HCT116 (cell line): ENCODE data around the gene EZH2. TPM values are rescaled to one million over a fixed set of nuclear protein-coding genes. Genes with fewer than 3 reads are reported as not detected.

ENCODE experiments used
- ATAC-seq: fragments of 200-7000 bp; cut with Tn5 transposase; 2 replicates; pipeline ENCODE4 v1.9.1; 2020; ENCODE audit warnings: mild to moderate bottlenecking, moderate library complexity
- BruUV-seq: library from RNA; stranded (reverse); fragments of 400-500 nt; replicated peaks from 2 replicates; lab custom pipeline; 2021; lab: Mats Ljungman, UMichigan
- CTCF ChIA-PET: fragments of 300-600 bp; sonication (Branson Sonifier 250); formaldehyde crosslinking; loops from one replicate; lab custom pipeline; 2021; ENCODE audit warnings: antibody characterized with exemption; lab: Charles Lee
- POLR2A ChIA-PET: fragments of 300-600, 350-600 bp; sonication (Branson Sonifier 250); formaldehyde crosslinking; loops from one replicate; lab custom pipeline; 2021; ENCODE audit warnings: antibody characterized with exemption; lab: Charles Lee
- RAD21 ChIA-PET, 2 experiments: fragments of 300-600 bp; sonication (Branson Sonifier 250); formaldehyde crosslinking; loops; one replicate each; lab custom pipeline; 2023; ENCODE audit warnings: low total read pairs in 2 of 2; ENCODE audit not compliant: uncharacterized antibody in 2 of 2, unreplicated experiment in 2 of 2, low non-redundant PET in 1 of 2; lab: Charles Lee
- DNase-seq: peaks from one replicate; pipeline ENCODE4 v3.0.0-alpha.2; 2010; ENCODE audit warnings: low read depth, low spot score
- H2AFZ ChIP-seq: fragments of 200-600 bp; shearing (Covaris generic), sonication (generic); 2 replicates; pipeline ENCODE4 v1.6.1; 2017; ENCODE audit warnings: low read depth, mixed run types, mixed read lengths, antibody characterized with exemption, low read length; ENCODE audit not compliant: poor library complexity, severe bottlenecking
- H3K27ac ChIP-seq: 2 replicates; pipeline ENCODE4 v1.5.1; 2012; ENCODE audit warnings: low read depth, low read length
- H3K27me3 ChIP-seq: fragments of 200-600 bp; sonication (generic); 2 replicates; pipeline ENCODE4 v1.6.1; 2016; ENCODE audit warnings: mixed run types, low read length, mixed read lengths; ENCODE audit not compliant: insufficient read depth
- H3K36me3 ChIP-seq, 2 experiments: fragments of 200-500 bp in 1 of 2; fragments of 200-600 bp in 1 of 2; sonication (Bioruptor generic) in 1 of 2; sonication (generic) in 1 of 2; 2 replicates each; pipeline versions ENCODE4 v1.5.1 to v1.6.1; 2014 to 2016; ENCODE audit warnings: low read length in 2 of 2, inconsistent platforms in 1 of 2, mixed read lengths in 1 of 2, mixed run types in 1 of 2; ENCODE audit not compliant: insufficient read depth in 2 of 2, control insufficient read depth in 1 of 2
- H3K4me1 ChIP-seq, 2 experiments: fragments of 200-600 bp in 1 of 2; sonication (generic) in 1 of 2; 2 replicates each; pipeline versions ENCODE4 v1.5.1 to v1.6.1; 2012 to 2017; ENCODE audit warnings: low read length in 2 of 2, inconsistent platforms in 1 of 2, mild to moderate bottlenecking in 1 of 2, mixed read lengths in 1 of 2, mixed run types in 1 of 2, moderate library complexity in 1 of 2; ENCODE audit not compliant: insufficient read depth in 2 of 2, control insufficient read depth in 1 of 2
- H3K4me2 ChIP-seq: fragments of 200-600 bp; sonication (generic); 2 replicates; pipeline ENCODE4 v1.6.1; 2017; ENCODE audit warnings: mixed run types, low read length, mixed read lengths
- H3K4me3 ChIP-seq, 2 experiments: fragments of 200-600 bp in 1 of 2; sonication (generic) in 1 of 2; replicated peaks in 1 of 2; 2 replicates each; pipeline ENCODE4 v1.5.1; 2011 to 2016; ENCODE audit warnings: low read length in 2 of 2, control low read depth in 1 of 2, low read depth in 1 of 2, mild to moderate bottlenecking in 1 of 2, mixed read lengths in 1 of 2, mixed run types in 1 of 2
- H3K79me2 ChIP-seq: fragments of 200-600 bp; sonication (generic); 2 replicates; pipeline ENCODE4 v1.6.1; 2017; ENCODE audit warnings: mild to moderate bottlenecking, mixed run types, low read length, moderate library complexity, mixed read lengths; ENCODE audit not compliant: insufficient read depth
- H3K9ac ChIP-seq: fragments of 200-600 bp; sonication (generic); 2 replicates; pipeline ENCODE4 v1.6.1; 2016; ENCODE audit warnings: low read length, mixed read lengths
- H3K9me2 ChIP-seq: fragments of 200-600 bp; sonication (generic), shearing (Covaris generic); 2 replicates; pipeline ENCODE4 v1.6.1; 2017; ENCODE audit warnings: mixed run types, mild to moderate bottlenecking, moderate library complexity; ENCODE audit not compliant: insufficient read depth
- H3K9me3 ChIP-seq, 2 experiments: fragments of 200-500 bp in 1 of 2; fragments of 200-600 bp in 1 of 2; sonication (Bioruptor generic) in 1 of 2; sonication (generic) in 1 of 2; 2 replicates each; pipeline ENCODE4 v1.6.1; 2014 to 2017; ENCODE audit warnings: low read length in 2 of 2, mixed read lengths in 2 of 2, inconsistent platforms in 1 of 2, low read depth in 1 of 2, mild to moderate bottlenecking in 1 of 2, mixed run types in 1 of 2, moderate library complexity in 1 of 2; ENCODE audit not compliant: control insufficient read depth in 1 of 2, insufficient read depth in 1 of 2
- H4K20me1 ChIP-seq: fragments of 200-600 bp; sonication (generic), shearing (Covaris generic); 2 replicates; pipeline ENCODE4 v1.6.1; 2017; ENCODE audit warnings: mixed run types, mild to moderate bottlenecking, moderate library complexity; ENCODE audit not compliant: insufficient read depth
- ATF3 ChIP-seq: IDR thresholded peaks from 2 replicates; pipeline ENCODE4 v1.6.1; 2012
- CEBPB ChIP-seq: IDR thresholded peaks from 2 replicates; pipeline ENCODE4 v1.6.1; 2012; ENCODE audit warnings: low read depth
- EZH2 ChIP-seq: fragments of 200-600 bp; sonication (generic); IDR thresholded peaks from 2 replicates; pipeline ENCODE4 v1.6.1; 2017; ENCODE audit warnings: antibody characterized with exemption, mixed run types
- EZH2phosphoT487 ChIP-seq: fragments of 200-600 bp; IDR thresholded peaks from 2 replicates; pipeline ENCODE4 v1.6.1; 2018; ENCODE audit warnings: antibody characterized with exemption, borderline replicate concordance
- JUND ChIP-seq: IDR thresholded peaks from 2 replicates; pipeline ENCODE4 v1.6.1; 2012
- MAX ChIP-seq: IDR thresholded peaks from 2 replicates; pipeline ENCODE4 v1.6.1; 2012
- POLR2AphosphoS5 ChIP-seq: IDR thresholded peaks from 2 replicates; pipeline ENCODE4 v1.6.1; 2011; ENCODE audit warnings: mild to moderate bottlenecking, low read depth, low read length, moderate library complexity
- RAD21 ChIP-seq: IDR thresholded peaks from 2 replicates; pipeline ENCODE4 v1.6.1; 2012; ENCODE audit warnings: low read depth, mild to moderate bottlenecking
- REST ChIP-seq: IDR thresholded peaks from 2 replicates; pipeline ENCODE4 v1.6.1; 2012; ENCODE audit warnings: low read depth
- SIN3A ChIP-seq: IDR thresholded peaks from 2 replicates; pipeline ENCODE4 v1.6.1; 2012; ENCODE audit warnings: low read depth
- SRF ChIP-seq: IDR thresholded peaks from 2 replicates; pipeline ENCODE4 v1.6.1; 2012; ENCODE audit warnings: low read depth
- YY1 ChIP-seq: IDR thresholded peaks from 2 replicates; pipeline ENCODE4 v1.6.1; 2011; ENCODE audit warnings: low read length, low read depth, moderate library complexity, mild to moderate bottlenecking; ENCODE audit not compliant: insufficient replicate concordance; ENCODE audit errors: extremely low read depth
- intact Hi-C: fragments of 100-400 bp; cut with micrococcal nuclease; formaldehyde crosslinking; loops from 2 replicates; pipeline ENCODE4 v1.10.0; 2022
- total RNA-seq: library from RNA; stranded (reverse); gene quantifications from one replicate; pipeline ENCODE4 v1.2.1, GENCODE V29; 2021; ENCODE audit not compliant: unreplicated experiment
- TF ChIP-seq, protein P1 (sequence below), 3 experiments: fragments of 200-600 bp in 1 of 3; sonication (generic) in 1 of 3; IDR thresholded peaks in 2 of 3; conservative IDR thresholded peaks in 1 of 3; 2 replicates each; pipeline ENCODE4 v1.5.1; 2012 to 2017; ENCODE audit warnings: low read depth in 2 of 3, low read length in 2 of 3, antibody characterized with exemption in 1 of 3, borderline replicate concordance in 1 of 3, control low read depth in 1 of 3, mild to moderate bottlenecking in 1 of 3, mixed read lengths in 1 of 3, mixed run types in 1 of 3, moderate library complexity in 1 of 3; ENCODE audit not compliant: insufficient read depth in 1 of 3
- TF ChIP-seq, protein P2 (sequence below): IDR thresholded peaks from 2 replicates; pipeline ENCODE4 v1.6.1; 2011; ENCODE audit warnings: mild to moderate bottlenecking, low read length, moderate library complexity; ENCODE audit not compliant: insufficient replicate concordance; ENCODE audit errors: extremely low read depth

EZH2 gene
- total RNA-seq, 1 experiment from 2014 or later: 55.2 TPM

DNA sequence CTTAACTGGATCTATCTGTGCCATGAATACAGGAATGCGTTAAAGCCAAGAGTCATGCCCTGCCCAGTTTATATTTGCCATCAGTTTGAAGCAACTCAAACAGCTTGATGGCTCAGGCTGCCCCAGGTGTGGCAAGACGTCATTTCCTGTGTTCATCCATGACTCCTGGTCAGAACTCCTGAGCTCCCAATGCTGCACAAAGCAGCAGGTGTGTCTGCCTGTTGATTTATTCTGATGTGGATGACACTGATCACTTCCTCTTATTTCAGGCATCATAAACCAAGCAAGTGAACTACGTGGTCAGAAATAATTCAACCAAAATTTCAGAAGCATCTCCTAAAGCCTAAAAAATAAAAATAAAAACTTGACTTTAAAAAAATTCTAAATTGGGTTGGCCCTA is 68.5 kb downstream of the EZH2 start (continued):
- TF ChIP-seq REST: no peak
- TF ChIP-seq, protein P1, sequence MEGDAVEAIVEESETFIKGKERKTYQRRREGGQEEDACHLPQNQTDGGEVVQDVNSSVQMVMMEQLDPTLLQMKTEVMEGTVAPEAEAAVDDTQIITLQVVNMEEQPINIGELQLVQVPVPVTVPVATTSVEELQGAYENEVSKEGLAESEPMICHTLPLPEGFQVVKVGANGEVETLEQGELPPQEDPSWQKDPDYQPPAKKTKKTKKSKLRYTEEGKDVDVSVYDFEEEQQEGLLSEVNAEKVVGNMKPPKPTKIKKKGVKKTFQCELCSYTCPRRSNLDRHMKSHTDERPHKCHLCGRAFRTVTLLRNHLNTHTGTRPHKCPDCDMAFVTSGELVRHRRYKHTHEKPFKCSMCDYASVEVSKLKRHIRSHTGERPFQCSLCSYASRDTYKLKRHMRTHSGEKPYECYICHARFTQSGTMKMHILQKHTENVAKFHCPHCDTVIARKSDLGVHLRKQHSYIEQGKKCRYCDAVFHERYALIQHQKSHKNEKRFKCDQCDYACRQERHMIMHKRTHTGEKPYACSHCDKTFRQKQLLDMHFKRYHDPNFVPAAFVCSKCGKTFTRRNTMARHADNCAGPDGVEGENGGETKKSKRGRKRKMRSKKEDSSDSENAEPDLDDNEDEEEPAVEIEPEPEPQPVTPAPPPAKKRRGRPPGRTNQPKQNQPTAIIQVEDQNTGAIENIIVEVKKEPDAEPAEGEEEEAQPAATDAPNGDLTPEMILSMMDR (IDR thresholded peaks at IDR 0.05 in 2 of 3, conservative IDR thresholded peaks at IDR 0.05 in 1 of 3; ENCODE audit: borderline replicate concordance in 1 of 3, insufficient read depth in 1 of 3, low read depth in 2 of 3, low read length in 2 of 3): no peak

DNA sequence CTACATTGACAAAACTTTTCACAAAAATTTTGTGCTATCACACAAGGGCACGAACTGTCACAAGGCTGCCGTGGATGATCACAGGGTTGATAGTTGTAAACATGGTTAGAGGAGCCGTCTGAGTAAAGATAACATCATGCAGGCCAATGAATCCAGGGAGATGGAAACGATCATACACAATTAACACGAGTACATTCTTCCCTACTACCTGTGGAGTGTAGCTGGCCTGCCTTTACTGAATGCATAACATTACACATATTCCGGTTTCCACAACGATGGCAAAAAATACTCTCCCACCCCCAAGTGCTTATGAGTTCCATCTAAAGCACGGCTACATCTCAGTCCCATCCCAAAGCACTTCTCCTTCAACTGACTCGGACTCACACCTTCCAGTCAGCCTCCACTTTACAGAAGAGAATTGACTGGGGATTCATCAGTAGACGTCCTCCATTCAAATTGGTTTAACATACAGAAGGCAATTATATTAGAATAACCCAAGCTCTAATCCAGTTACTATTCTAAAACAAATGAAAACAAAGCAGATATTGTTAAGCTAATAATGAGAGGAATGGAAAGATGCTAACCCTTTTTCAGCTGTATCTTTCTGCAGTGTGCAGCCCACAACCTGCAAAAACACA is 69.0 kb downstream of the EZH2 start:
- ChIA-PET POLR2A (no interaction called here), CTCF (no interaction called here), RAD21 (no interaction called here)
- TF ChIP-seq SRF: no peak
- no peak for TF ChIP-seq EZH2
- TF ChIP-seq POLR2AphosphoS5: no peak
- no peak for TF ChIP-seq JUND
- no peak for TF ChIP-seq YY1
- TF ChIP-seq, protein P2, sequence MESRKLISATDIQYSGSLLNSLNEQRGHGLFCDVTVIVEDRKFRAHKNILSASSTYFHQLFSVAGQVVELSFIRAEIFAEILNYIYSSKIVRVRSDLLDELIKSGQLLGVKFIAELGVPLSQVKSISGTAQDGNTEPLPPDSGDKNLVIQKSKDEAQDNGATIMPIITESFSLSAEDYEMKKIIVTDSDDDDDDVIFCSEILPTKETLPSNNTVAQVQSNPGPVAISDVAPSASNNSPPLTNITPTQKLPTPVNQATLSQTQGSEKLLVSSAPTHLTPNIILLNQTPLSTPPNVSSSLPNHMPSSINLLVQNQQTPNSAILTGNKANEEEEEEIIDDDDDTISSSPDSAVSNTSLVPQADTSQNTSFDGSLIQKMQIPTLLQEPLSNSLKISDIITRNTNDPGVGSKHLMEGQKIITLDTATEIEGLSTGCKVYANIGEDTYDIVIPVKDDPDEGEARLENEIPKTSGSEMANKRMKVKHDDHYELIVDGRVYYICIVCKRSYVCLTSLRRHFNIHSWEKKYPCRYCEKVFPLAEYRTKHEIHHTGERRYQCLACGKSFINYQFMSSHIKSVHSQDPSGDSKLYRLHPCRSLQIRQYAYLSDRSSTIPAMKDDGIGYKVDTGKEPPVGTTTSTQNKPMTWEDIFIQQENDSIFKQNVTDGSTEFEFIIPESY: no peak
- TF ChIP-seq CEBPB: no peak
- no peak for TF ChIP-seq EZH2phosphoT487
- TF ChIP-seq MAX: no peak
- no peak for TF ChIP-seq RAD21
- TF ChIP-seq SIN3A: no peak
- TF ChIP-seq ATF3: no peak
- ATAC-seq (no peak), DNase-seq (no peak)
- Histone ChIP-seq H3K36me3 (peaks cover 41 to 61% of the 10 kb centered on the region in 2 experiments), H3K9ac (no peak overlapping the region), H2AFZ (no peak overlapping the region), H4K20me1 (no peaks in the 10 kb centered on the region), H3K4me1 (peaks cover 0 to 4% of the 10 kb centered on the region in 2 experiments; a peak in 2 of 4 replicates), H3K4me3 (no peak overlapping the region), H3K9me2 (no peaks in the 10 kb centered on the region), H3K27ac (no peak overlapping the region), H3K27me3 (no peaks in the 10 kb centered on the region), H3K79me2 (peaks cover 29% of the 10 kb centered on the region), H3K4me2 (no peak overlapping the region), H3K9me3 (no peaks in the 10 kb centered on the region)
- BruUV-seq: no TSS peak
- intact Hi-C loops: no loop called here
